AG09319 (cell line): Measurements from ENCODE around the gene DCHS2.

ENCODE experiments used
- DNase-seq: peaks from one replicate; pipeline ENCODE4 v3.0.0-alpha.2; 2010; ENCODE audit warnings: low read depth; ENCODE audit errors: extremely low read depth
- CTCF ChIP-seq: IDR thresholded peaks from 2 replicates; pipeline ENCODE4 v1.5.1; 2011; ENCODE audit warnings: low read depth, mild to moderate bottlenecking, inconsistent platforms, low read length, moderate library complexity

DCHS2 gene

GRCh38 chr4:154503598-154503997, 12.0 kb upstream of the DCHS2 start:
- peak; percentile 51 for TF ChIP-seq CTCF
- no peak for DNase-seq

- TF ChIP-seq CTCF: no peak
- DNase-seq: no peak
Measured at GRCh38 chr4:154502111-154502510, 10.5 kb upstream of the DCHS2 start.

DNA sequence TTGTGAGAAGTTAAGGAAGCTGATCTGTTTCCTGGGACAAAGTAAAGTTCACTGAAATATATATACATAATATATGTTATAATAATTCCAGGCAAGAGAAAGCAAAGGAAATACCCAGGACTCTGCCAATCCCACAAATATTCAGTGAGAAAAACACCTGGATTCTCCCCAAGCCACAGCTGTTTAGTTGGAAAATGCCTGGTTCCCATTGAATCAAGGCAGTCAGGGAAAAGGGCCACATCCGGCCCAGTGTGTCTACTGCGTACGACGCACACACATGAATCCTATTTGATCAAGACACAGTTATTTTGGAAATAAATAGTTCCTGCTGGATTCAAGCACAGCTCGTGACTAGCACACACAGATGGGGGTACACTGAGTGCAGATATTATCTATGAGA, 6.3 kb upstream of the DCHS2 start:
- DNase-seq: no peak
- TF ChIP-seq CTCF: no peak

DNA sequence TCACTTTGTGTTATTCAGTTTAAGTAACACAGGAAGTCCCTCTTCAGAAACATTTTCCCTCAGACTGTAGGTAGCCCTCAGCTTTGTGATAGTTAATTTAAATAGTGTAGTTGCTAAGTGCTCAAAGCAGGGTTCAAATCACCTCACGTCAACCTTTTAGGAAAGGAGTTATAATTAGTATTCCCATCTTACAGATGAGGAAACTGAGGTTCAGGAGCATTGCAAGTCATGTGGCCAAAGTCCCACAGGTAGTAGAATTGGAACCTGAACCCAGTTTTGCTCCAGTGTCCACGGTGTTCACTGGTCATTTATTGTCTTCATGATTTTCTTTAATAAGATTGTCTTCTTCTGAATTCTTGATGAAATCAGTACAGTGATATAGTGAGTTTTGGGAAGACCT, 4.3 kb upstream of the DCHS2 start:
- TF ChIP-seq CTCF: no peak
- no peak for DNase-seq

GRCh38 chr4:154492288-154492687, 689 bp upstream of the DCHS2 start:
- DNase-seq: no peak

GRCh38 chr4:154490583-154491340, 837 bp downstream of the DCHS2 start:
- no peak for DNase-seq
- TF ChIP-seq CTCF: no peak

More at GRCh38 chr4:154492288-154492687, 689 bp upstream of the DCHS2 start:
- TF ChIP-seq CTCF: no peak

GRCh38 chr4:154490234-154490582, 1.4 kb downstream of the DCHS2 start:
- DNase-seq: no peak
- TF ChIP-seq CTCF: no peak
